IMR-90 (cell line): ENCODE results near the gene PROB1. TPM values are rescaled to one million over a fixed set of nuclear protein-coding genes. Genes with fewer than 3 reads are reported as not detected.

Experiments
- ATAC-seq: fragments of 200-7000 bp; cut with Tn5 transposase; 2 replicates; pipeline ENCODE4 v1.9.1; 2020; ENCODE audit warnings: low read depth, mild to moderate bottlenecking, moderate library complexity
- BruUV-seq: library from RNA; stranded (reverse); fragments of 400-500 nt; replicated peaks from 2 replicates; lab custom pipeline; 2021; lab: Mats Ljungman, UMichigan
- CTCF ChIA-PET: fragments of 300-600 bp; formaldehyde crosslinking; extraction: SDS; loops from one replicate; lab custom pipeline; 2021; ENCODE audit warnings: antibody characterized with exemption; lab: Yijun Ruan, JAX
- POLR2A ChIA-PET: fragments of 300-600 bp; sonication (Branson Sonifier 250); formaldehyde crosslinking; loops from one replicate; lab custom pipeline; 2022; ENCODE audit warnings: antibody characterized with exemption; ENCODE audit not compliant: unreplicated experiment; lab: Charles Lee
- DNase-seq: peaks from one replicate; pipeline ENCODE4 v3.0.0; 2013
- H2AFZ ChIP-seq: replicated peaks from 2 replicates; pipeline ENCODE3; 2013; ENCODE audit warnings: low read length, mild to moderate bottlenecking; ENCODE audit not compliant: poor library complexity
- H2AK5ac ChIP-seq: 2 replicates; pipeline ENCODE4 v1.6.1; 2013; ENCODE audit warnings: low read depth, low read length, inconsistent platforms
- H2AK9ac ChIP-seq: replicated peaks from 2 replicates; pipeline ENCODE3; 2013; ENCODE audit warnings: mild to moderate bottlenecking, low read depth, low read length, moderate library complexity; ENCODE audit not compliant: poor library complexity
- H2BK120ac ChIP-seq: 2 replicates; pipeline ENCODE4 v1.6.1; 2013; ENCODE audit warnings: low read depth, low read length, inconsistent platforms
- H2BK15ac ChIP-seq: 3 replicates; pipeline ENCODE4 v1.6.1; 2013; ENCODE audit warnings: low read depth, low read length, inconsistent platforms
- H2BK20ac ChIP-seq: 2 replicates; pipeline ENCODE4 v1.6.1; 2013; ENCODE audit warnings: low read depth, mild to moderate bottlenecking, inconsistent platforms, low read length, moderate library complexity
- H2BK5ac ChIP-seq: 2 replicates; pipeline ENCODE4 v1.6.1; 2013; ENCODE audit warnings: mild to moderate bottlenecking, low read depth, low read length, inconsistent platforms; ENCODE audit not compliant: poor library complexity, severe bottlenecking
- H3K14ac ChIP-seq: replicated peaks from 2 replicates; pipeline ENCODE4 v1.6.1; 2013; ENCODE audit warnings: low read depth, low read length, inconsistent platforms
- H3K18ac ChIP-seq: 2 replicates; pipeline ENCODE4 v1.6.1; 2013; ENCODE audit warnings: low read depth, low read length, control low read depth
- H3K23ac ChIP-seq: 2 replicates; pipeline ENCODE4 v1.6.1; 2013; ENCODE audit warnings: low read depth, low read length, inconsistent platforms
- H3K27ac ChIP-seq: 2 replicates; pipeline ENCODE4 v1.5.1; 2013; ENCODE audit warnings: mild to moderate bottlenecking, control low read depth, low read length; ENCODE audit not compliant: insufficient read depth
- H3K27me3 ChIP-seq: 2 replicates; pipeline ENCODE4 v1.6.1; 2013; ENCODE audit warnings: low read length; ENCODE audit not compliant: control insufficient read depth, insufficient read depth
- H3K36me3 ChIP-seq: 2 replicates; pipeline ENCODE4 v1.6.1; 2013; ENCODE audit warnings: low read length, mixed read lengths; ENCODE audit not compliant: control insufficient read depth, insufficient read depth
- H3K4ac ChIP-seq: 2 replicates; pipeline ENCODE4 v1.6.1; 2013; ENCODE audit warnings: low read depth, low read length, inconsistent platforms
- H3K4me1 ChIP-seq: 2 replicates; pipeline ENCODE4 v1.6.1; 2013; ENCODE audit warnings: low read length, mixed read lengths; ENCODE audit not compliant: control insufficient read depth, insufficient read depth
- H3K4me2 ChIP-seq: 2 replicates; pipeline ENCODE4 v1.6.1; 2013; ENCODE audit warnings: low read depth, mild to moderate bottlenecking, control low read depth, low read length, moderate library complexity
- H3K4me3 ChIP-seq: 2 replicates; pipeline ENCODE4 v1.5.1; 2013; ENCODE audit warnings: low read depth, mild to moderate bottlenecking, control low read depth, low read length, moderate library complexity; ENCODE audit not compliant: insufficient read depth
- H3K56ac ChIP-seq: 2 replicates; pipeline ENCODE4 v1.6.1; 2013; ENCODE audit warnings: low read length, inconsistent platforms; ENCODE audit not compliant: insufficient read depth; ENCODE audit errors: extremely low read depth
- H3K79me1 ChIP-seq, 2 experiments: 2 replicates each; pipeline ENCODE4 v1.6.1; 2013; ENCODE audit warnings: low read length in 2 of 2, inconsistent platforms in 1 of 2, low read depth in 1 of 2
- H3K9ac ChIP-seq: 2 replicates; pipeline ENCODE4 v1.6.1; 2013; ENCODE audit warnings: low read depth, low read length, control low read depth
- H3K9me1 ChIP-seq: 2 replicates; pipeline ENCODE4 v1.6.1; 2013; ENCODE audit warnings: low read length, inconsistent platforms; ENCODE audit not compliant: insufficient read depth
- H3K9me3 ChIP-seq: 2 replicates; pipeline ENCODE4 v1.6.1; 2013; ENCODE audit warnings: low read length; ENCODE audit not compliant: control insufficient read depth, insufficient read depth
- H4K20me1 ChIP-seq: 2 replicates; pipeline ENCODE4 v1.6.1; 2013; ENCODE audit warnings: low read length, inconsistent platforms; ENCODE audit not compliant: insufficient read depth
- H4K5ac ChIP-seq: 2 replicates; pipeline ENCODE4 v1.6.1; 2013; ENCODE audit warnings: mild to moderate bottlenecking, low read depth, low read length, control low read depth
- H4K8ac ChIP-seq, 2 experiments: 2 replicates each; pipeline ENCODE4 v1.6.1; 2013; ENCODE audit warnings: low read depth in 2 of 2, low read length in 2 of 2, control low read depth in 1 of 2, inconsistent platforms in 1 of 2
- H4K91ac ChIP-seq: 2 replicates; pipeline ENCODE4 v1.6.1; 2013; ENCODE audit warnings: low read depth, low read length, inconsistent platforms; ENCODE audit not compliant: insufficient read depth
- MAFK ChIP-seq: IDR thresholded peaks from 2 replicates; pipeline ENCODE4 v1.6.1; 2012; ENCODE audit warnings: low read depth, low read length, improper control_type of control experiment
- MXI1 ChIP-seq: IDR thresholded peaks from 2 replicates; pipeline ENCODE4 v1.6.1; 2012; ENCODE audit warnings: low read depth, mild to moderate bottlenecking, low read length, moderate library complexity, borderline replicate concordance
- NFE2L2 ChIP-seq: fragments of 150-350 bp; IDR thresholded peaks from 2 replicates; pipeline ENCODE4 v1.6.1; 2016; ENCODE audit warnings: low read depth, mild to moderate bottlenecking, low read length
- RAD21 ChIP-seq: IDR thresholded peaks from 2 replicates; pipeline ENCODE4 v1.6.1; 2012; ENCODE audit warnings: low read length, improper control_type of control experiment
- WGBS, 2 experiments: methylation state at CpG; one replicate each; pipeline versions ENCODE4 v1.1.5 to v1.1.7; 2013; ENCODE audit warnings: missing lambda C conversion rate in 2 of 2; ENCODE audit not compliant: insufficient read length in 1 of 2; ENCODE audit errors: extremely low coverage in 2 of 2; 5-methylcytosine and 5-hydroxymethylcytosine counted together
- dilution Hi-C: fragments of 300-500 bp; cut with HindIII; formaldehyde crosslinking; loops from one replicate; pipeline ENCODE4 v1.14.3; 2018; ENCODE audit warnings: low sequenced_read_pairs; ENCODE audit not compliant: unreplicated experiment
- in situ Hi-C: fragments of 300-500 bp; cut with MboI; formaldehyde crosslinking; loops from 3 replicates; pipeline ENCODE4 v1.14.3; 2019; ENCODE audit warnings: low sequenced_read_pairs, inconsistent platforms, mixed read lengths
- intact Hi-C: fragments of 100-400 bp; cut with micrococcal nuclease; formaldehyde crosslinking; loops from 2 replicates; pipeline ENCODE4 v1.10.0; 2022
- polyA plus RNA-seq, 3 experiments: library from polyadenylated mRNA; depleted of rRNA; stranded (reverse); fragments of >200 nt; gene quantifications; 2 replicates each; pipeline ENCODE4 v1.2.3, GENCODE V29; 2012; ENCODE audit warnings: low replicate concordance in 1 of 3
- total RNA-seq: library from RNA; depleted of rRNA; stranded (reverse); fragments of >200 nt; gene quantifications from 2 replicates; pipeline ENCODE4 v1.2.3, GENCODE V29; 2012

Gene PROB1
- total and polyA plus RNA-seq, 2 of the 4 experiments (the other 2 are of a cell fraction) = under 0.01 to 0.38 TPM

- Histone ChIP-seq H3K23ac (no peak overlapping the region), H2AK5ac (no peak overlapping the region), H2BK20ac (no peak overlapping the region), H3K9me1 (no peaks in the 10 kb centered on the region), H3K4me1 (peaks cover 3% of the 10 kb centered on the region; the same call in 1 of the 2 replicates), H2BK120ac (no peak overlapping the region), H3K4ac (no peak overlapping the region), H2AK9ac (no peak overlapping the region), H4K91ac (no peak overlapping the region), H3K14ac (no peak overlapping the region), H4K5ac (no peak overlapping the region), H3K9ac (no peak overlapping the region), H3K18ac (no peak overlapping the region), H2BK15ac (no peak overlapping the region), H4K8ac (no peak overlapping the region), H3K27me3 (no peaks in the 10 kb centered on the region), H2AFZ (no peak overlapping the region), H3K4me3 (no peak overlapping the region), H3K27ac (no peak overlapping the region), H2BK5ac (no peak overlapping the region), H3K79me1 (no peaks in the 10 kb centered on the region), H3K9me3 (no peaks in the 10 kb centered on the region), H3K56ac (no peak overlapping the region), H3K4me2 (no peak overlapping the region), H3K36me3 (peaks cover 5% of the 10 kb centered on the region; the same call in 1 of the 2 replicates), H4K20me1 (no peaks in the 10 kb centered on the region)
- CTCF ChIA-PET = no interaction called here
- no TSS peak for BruUV-seq
- DNase-seq (no peak), ATAC-seq (no peak)
- POLR2A ChIA-PET = no interaction called here
- 88% methylated on average over 23 of the region's 28 CpGs; no CpG with 5 or more reads in 1 of the 2 experiments for WGBS, 2 experiments
- no peak for TF ChIP-seq MAFK
- TF ChIP-seq RAD21 = no peak
- no peak for TF ChIP-seq NFE2L2
- TF ChIP-seq MXI1 = no peak
- dilution Hi-C loops = no loop called here
- intact Hi-C loops = no loop called here
- in situ Hi-C loops = no loop called here
Observed at GRCh38 chr5:139381837-139382761, 12.8 kb downstream of the PROB1 start.
